Esophagus (tissue), 2 donors: ENCODE data around the gene PRICKLE2. TPM values are rescaled to one million over a fixed set of nuclear protein-coding genes. Genes with fewer than 3 reads are reported as not detected.

ENCODE experiments used
- H3K27ac ChIP-seq, 2 donors: one replicate each; pipeline ENCODE4 v1.5.1; 2013; ENCODE audit warnings: low read depth in 2 of 2, mild to moderate bottlenecking in 2 of 2, inconsistent platforms in 1 of 2, low read length in 1 of 2, moderate library complexity in 1 of 2
- H3K27me3 ChIP-seq, 2 donors: one replicate each; pipeline ENCODE4 v1.6.1; 2013; ENCODE audit warnings: low read length in 2 of 2, control low read depth in 1 of 2, mild to moderate bottlenecking in 1 of 2; ENCODE audit not compliant: insufficient read depth in 2 of 2, control insufficient read depth in 1 of 2
- H3K36me3 ChIP-seq, 2 donors: one replicate each; pipeline ENCODE4 v1.6.1; 2013; ENCODE audit warnings: low read length in 1 of 2; ENCODE audit not compliant: control insufficient read depth in 2 of 2, insufficient read depth in 2 of 2
- H3K4me1 ChIP-seq, 2 donors: one replicate each; pipeline ENCODE4 v1.6.1; 2013; ENCODE audit warnings: low read length in 1 of 2; ENCODE audit not compliant: control insufficient read depth in 2 of 2, insufficient read depth in 2 of 2
- H3K4me3 ChIP-seq, 2 donors: one replicate each; pipeline ENCODE4 v1.5.1; 2013; ENCODE audit warnings: low read length in 2 of 2, mild to moderate bottlenecking in 2 of 2, low read depth in 1 of 2, moderate library complexity in 1 of 2
- H3K9me3 ChIP-seq, 2 donors: one replicate each; pipeline ENCODE4 v1.6.1; 2013; ENCODE audit warnings: mild to moderate bottlenecking in 2 of 2, low read depth in 1 of 2, low read length in 1 of 2, moderate library complexity in 1 of 2; ENCODE audit not compliant: control insufficient read depth in 2 of 2, insufficient read depth in 1 of 2
- WGBS, 2 donors: extraction: QIAGEN DNeasy Blood & Tissue Kit; methylation state at CpG; one replicate each; pipeline ENCODE4 v1.1.7; 2013; 5-methylcytosine and 5-hydroxymethylcytosine counted together
- polyA plus RNA-seq, 2 donors: library from polyadenylated mRNA; stranded (reverse); fragments of 200-250 nt; gene quantifications; one replicate each; pipeline ENCODE4 v1.2.3, GENCODE V29; 2013
- donor health status: healthy with polysubstance abuse.
- donor health status: Bipolar disorder and iron deficiency.

PRICKLE2 gene
- polyA plus RNA-seq, 2 donors, result 1.3 to 2.7 TPM

DNA sequence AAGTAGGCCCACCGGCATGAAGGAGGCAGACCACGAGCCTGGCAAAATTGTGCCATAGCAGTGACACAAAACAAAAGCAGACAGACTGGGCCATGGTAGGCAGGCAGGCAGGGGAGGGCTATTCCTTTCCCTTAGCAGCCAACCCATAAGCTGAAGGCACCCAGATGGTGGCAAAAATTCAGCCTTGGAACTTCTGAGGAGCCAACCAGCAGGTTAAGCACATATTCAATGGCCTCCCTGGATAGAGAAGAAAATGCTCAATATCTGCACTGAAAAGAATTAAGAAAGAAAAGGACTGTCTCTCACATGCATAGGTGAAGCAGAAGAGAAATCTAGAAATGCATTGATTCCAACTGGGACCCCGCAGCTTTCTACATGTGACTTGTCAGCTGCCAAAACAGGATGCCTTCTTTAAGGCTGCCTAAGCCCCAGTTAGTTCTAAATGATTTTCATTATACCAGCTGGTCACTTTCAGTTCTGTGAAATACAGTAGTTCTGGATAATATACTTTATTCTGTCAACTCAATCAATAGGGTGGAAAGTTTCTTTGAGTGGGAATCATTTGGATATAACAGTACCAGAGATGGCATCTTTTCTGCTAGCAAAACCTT is 2.7 kb downstream of the PRICKLE2 start:
- WGBS, 2 donors, result 83 to 89% methylated on average over 3 of the region's 3 CpGs
- Histone ChIP-seq H3K27ac (peak overlapping the region in 1 of 2 donors; percentile 37), H3K4me1 (peaks cover 2 to 5% of the 10 kb centered on the region in 2 donors), H3K4me3 (no peak overlapping the region), H3K27me3 (no peaks in the 10 kb centered on the region), H3K36me3 (no peaks in the 10 kb centered on the region), H3K9me3 (no peaks in the 10 kb centered on the region)

- 81 to 83% methylated on average over 6 of the region's 6 CpGs for WGBS, 2 donors
- H3K9me3 ChIP-seq, result no peaks in the 10 kb centered on the region
- no peaks in the 10 kb centered on the region for H3K36me3 ChIP-seq
- peaks cover 4 to 5% of the 10 kb centered on the region in 2 donors for H3K4me1 ChIP-seq
- H3K27ac ChIP-seq, result no peak overlapping the region
- H3K27me3 ChIP-seq, result no peaks in the 10 kb centered on the region
- H3K4me3 ChIP-seq, result no peak overlapping the region
Observed at GRCh38 chr3:64221571-64222257, 3.6 kb downstream of the PRICKLE2 start.

GRCh38 chr3:64220161-64220914 is 4.9 kb downstream of the PRICKLE2 start:
- Histone ChIP-seq H3K4me1 (peaks cover 4 to 5% of the 10 kb centered on the region in 2 donors), H3K36me3 (no peaks in the 10 kb centered on the region), H3K27ac (peak overlapping the region; percentile 27 to 47), H3K4me3 (no peak overlapping the region), H3K27me3 (no peaks in the 10 kb centered on the region), H3K9me3 (no peaks in the 10 kb centered on the region)
- WGBS, 2 donors, result 43 to 45% methylated on average over 8 of the region's 8 CpGs

- Histone ChIP-seq H3K9me3 (no peaks in the 10 kb centered on the region), H3K4me1 (peaks cover 4 to 5% of the 10 kb centered on the region in 2 donors), H3K4me3 (no peak overlapping the region), H3K36me3 (no peaks in the 10 kb centered on the region), H3K27me3 (no peaks in the 10 kb centered on the region), H3K27ac (no peak overlapping the region)
- 60 to 63% methylated on average over 4 of the region's 4 CpGs for WGBS, 2 donors
Observed at GRCh38 chr3:64218746-64219145, 6.5 kb downstream of the PRICKLE2 start.

- H3K4me3 ChIP-seq, result no peak overlapping the region
- H3K27ac ChIP-seq, result no peak overlapping the region
- H3K9me3 ChIP-seq, result no peaks in the 10 kb centered on the region
- H3K27me3 ChIP-seq, result no peaks in the 10 kb centered on the region
- no peaks in the 10 kb centered on the region for H3K36me3 ChIP-seq
- H3K4me1 ChIP-seq, result peaks cover 4 to 5% of the 10 kb centered on the region in 2 donors
- 88 to 89% methylated on average over 3 of the region's 3 CpGs for WGBS, 2 donors
Observed at GRCh38 chr3:64218329-64218728, 6.9 kb downstream of the PRICKLE2 start.

- Histone ChIP-seq H3K9me3 (no peaks in the 10 kb centered on the region), H3K36me3 (no peaks in the 10 kb centered on the region), H3K4me1 (peaks cover 2 to 4% of the 10 kb centered on the region in 2 donors), H3K4me3 (no peak overlapping the region), H3K27me3 (no peaks in the 10 kb centered on the region), H3K27ac (peak overlapping the region; percentile 45 to 77)
- 32 to 44% methylated on average over 10 of the region's 10 CpGs for WGBS, 2 donors
Observed at GRCh38 chr3:64216274-64217147, 8.8 kb downstream of the PRICKLE2 start.

GRCh38 chr3:64215559-64215958 is 9.7 kb downstream of the PRICKLE2 start:
- H3K4me3 ChIP-seq, result no peak overlapping the region
- H3K4me1 ChIP-seq, result peaks cover 1 to 4% of the 10 kb centered on the region in 2 donors
- WGBS, 2 donors, result 87 to 89% methylated on average over 3 of the region's 3 CpGs
- no peaks in the 10 kb centered on the region for H3K36me3 ChIP-seq
- no peak overlapping the region for H3K27ac ChIP-seq
- no peaks in the 10 kb centered on the region for H3K9me3 ChIP-seq
- no peaks in the 10 kb centered on the region for H3K27me3 ChIP-seq

GRCh38 chr3:64215103-64215502 is 10.2 kb downstream of the PRICKLE2 start:
- 68 to 74% methylated on average over 2 of the region's 2 CpGs for WGBS, 2 donors
- H3K9me3 ChIP-seq, result no peaks in the 10 kb centered on the region
- H3K4me1 ChIP-seq, result peaks cover 2 to 6% of the 10 kb centered on the region in 2 donors
- no peaks in the 10 kb centered on the region for H3K27me3 ChIP-seq
- no peaks in the 10 kb centered on the region for H3K36me3 ChIP-seq
- H3K27ac ChIP-seq, result no peak overlapping the region
- H3K4me3 ChIP-seq, result no peak overlapping the region

DNA sequence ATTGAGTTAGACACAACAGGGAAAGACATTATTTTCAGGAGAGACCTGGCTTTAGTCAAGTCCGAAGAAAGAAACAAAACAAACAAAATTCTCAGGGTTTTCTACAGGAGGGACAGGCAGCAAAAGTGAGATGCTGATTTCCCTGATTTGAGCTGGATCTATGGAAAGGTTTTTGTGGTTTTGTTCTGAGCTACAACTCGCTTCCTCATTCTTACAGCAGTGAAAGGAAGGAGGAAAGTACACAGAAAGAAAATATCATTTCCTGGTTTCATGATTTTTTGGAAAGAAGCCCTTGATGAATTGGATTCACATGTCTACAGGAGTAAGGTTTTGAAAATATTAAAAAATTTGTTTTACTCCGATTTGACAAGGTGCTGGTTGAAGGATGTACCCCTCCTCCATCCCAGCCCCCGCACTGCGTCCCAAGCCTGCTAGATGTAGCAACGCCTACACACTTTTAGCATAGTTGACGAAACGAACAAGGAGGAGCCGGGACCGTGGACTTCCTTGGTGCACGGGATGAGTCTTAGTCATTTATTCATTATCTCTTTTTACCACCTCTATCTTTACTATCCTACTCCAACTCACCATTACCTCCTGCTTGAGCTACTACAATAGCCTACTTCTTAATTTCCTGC is 10.8 kb downstream of the PRICKLE2 start:
- H3K9me3 ChIP-seq, result no peaks in the 10 kb centered on the region
- H3K27ac ChIP-seq, result peak overlapping the region; percentile 80 to 85
- 52% methylated on average over 11 of the region's 11 CpGs for WGBS, 2 donors
- peaks cover 2 to 6% of the 10 kb centered on the region in 2 donors for H3K4me1 ChIP-seq
- no peaks in the 10 kb centered on the region for H3K36me3 ChIP-seq
- H3K27me3 ChIP-seq, result no peaks in the 10 kb centered on the region
- no peak overlapping the region for H3K4me3 ChIP-seq
